ENCODE data around the gene TM9SF3.

DNA sequence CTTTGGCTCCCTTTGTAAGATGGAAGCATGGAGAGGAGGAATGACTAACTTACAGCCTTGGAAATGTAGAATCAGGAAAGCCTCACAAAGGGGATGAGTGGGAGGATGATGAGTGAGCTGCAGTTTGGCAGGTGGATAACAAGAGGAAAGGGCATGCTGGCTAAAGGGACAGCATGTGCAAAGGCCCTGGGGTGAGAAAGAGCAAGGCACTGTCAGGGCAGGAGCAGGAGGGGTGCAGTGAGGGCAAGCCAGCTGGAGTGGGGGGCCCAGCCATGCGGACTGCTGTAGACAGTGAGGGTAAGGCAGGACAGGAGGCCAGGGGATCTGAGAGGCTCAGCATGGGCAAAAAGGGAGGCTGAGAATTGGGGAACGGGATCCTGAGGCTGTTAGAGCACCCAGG, 93.6 kb downstream of the TM9SF3 start:
- TF ChIP-seq POLR2AphosphoS5 (IDR thresholded peaks at IDR 0.05; ENCODE audit: low read depth, low read length): no peak
- TF ChIP-seq POLR2A (IDR thresholded peaks at IDR 0.05; ENCODE audit: borderline replicate concordance, extremely low read depth, insufficient read depth, insufficient read length): no peak
- TF ChIP-seq, protein P1, sequence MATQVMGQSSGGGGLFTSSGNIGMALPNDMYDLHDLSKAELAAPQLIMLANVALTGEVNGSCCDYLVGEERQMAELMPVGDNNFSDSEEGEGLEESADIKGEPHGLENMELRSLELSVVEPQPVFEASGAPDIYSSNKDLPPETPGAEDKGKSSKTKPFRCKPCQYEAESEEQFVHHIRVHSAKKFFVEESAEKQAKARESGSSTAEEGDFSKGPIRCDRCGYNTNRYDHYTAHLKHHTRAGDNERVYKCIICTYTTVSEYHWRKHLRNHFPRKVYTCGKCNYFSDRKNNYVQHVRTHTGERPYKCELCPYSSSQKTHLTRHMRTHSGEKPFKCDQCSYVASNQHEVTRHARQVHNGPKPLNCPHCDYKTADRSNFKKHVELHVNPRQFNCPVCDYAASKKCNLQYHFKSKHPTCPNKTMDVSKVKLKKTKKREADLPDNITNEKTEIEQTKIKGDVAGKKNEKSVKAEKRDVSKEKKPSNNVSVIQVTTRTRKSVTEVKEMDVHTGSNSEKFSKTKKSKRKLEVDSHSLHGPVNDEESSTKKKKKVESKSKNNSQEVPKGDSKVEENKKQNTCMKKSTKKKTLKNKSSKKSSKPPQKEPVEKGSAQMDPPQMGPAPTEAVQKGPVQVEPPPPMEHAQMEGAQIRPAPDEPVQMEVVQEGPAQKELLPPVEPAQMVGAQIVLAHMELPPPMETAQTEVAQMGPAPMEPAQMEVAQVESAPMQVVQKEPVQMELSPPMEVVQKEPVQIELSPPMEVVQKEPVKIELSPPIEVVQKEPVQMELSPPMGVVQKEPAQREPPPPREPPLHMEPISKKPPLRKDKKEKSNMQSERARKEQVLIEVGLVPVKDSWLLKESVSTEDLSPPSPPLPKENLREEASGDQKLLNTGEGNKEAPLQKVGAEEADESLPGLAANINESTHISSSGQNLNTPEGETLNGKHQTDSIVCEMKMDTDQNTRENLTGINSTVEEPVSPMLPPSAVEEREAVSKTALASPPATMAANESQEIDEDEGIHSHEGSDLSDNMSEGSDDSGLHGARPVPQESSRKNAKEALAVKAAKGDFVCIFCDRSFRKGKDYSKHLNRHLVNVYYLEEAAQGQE (IDR thresholded peaks at IDR 0.05; ENCODE audit: low read depth): no peak

Data from HCT116 (cell line).